IPS-15b (cell line): ENCODE results near the gene FRMPD1.

Experiments used
- H3K27me3 ChIP-seq: one replicate; pipeline ENCODE4 v1.6.1; 2013; ENCODE audit warnings: low read length; ENCODE audit not compliant: control insufficient read depth, insufficient read depth
- H3K36me3 ChIP-seq: one replicate; pipeline ENCODE4 v1.6.1; 2013; ENCODE audit warnings: low read length; ENCODE audit not compliant: control insufficient read depth, insufficient read depth
- H3K4me1 ChIP-seq: one replicate; pipeline ENCODE4 v1.6.1; 2013; ENCODE audit warnings: mild to moderate bottlenecking, low read length; ENCODE audit not compliant: control insufficient read depth, insufficient read depth
- H3K4me3 ChIP-seq: one replicate; pipeline ENCODE4 v1.5.1; 2013; ENCODE audit warnings: low read depth, low read length
- H3K9ac ChIP-seq: one replicate; pipeline ENCODE4 v1.6.1; 2013; ENCODE audit warnings: low read depth, mild to moderate bottlenecking, low read length
- H3K9me3 ChIP-seq: one replicate; pipeline ENCODE4 v1.6.1; 2013; ENCODE audit warnings: mild to moderate bottlenecking, low read length; ENCODE audit not compliant: control insufficient read depth, insufficient read depth

FRMPD1 gene

DNA sequence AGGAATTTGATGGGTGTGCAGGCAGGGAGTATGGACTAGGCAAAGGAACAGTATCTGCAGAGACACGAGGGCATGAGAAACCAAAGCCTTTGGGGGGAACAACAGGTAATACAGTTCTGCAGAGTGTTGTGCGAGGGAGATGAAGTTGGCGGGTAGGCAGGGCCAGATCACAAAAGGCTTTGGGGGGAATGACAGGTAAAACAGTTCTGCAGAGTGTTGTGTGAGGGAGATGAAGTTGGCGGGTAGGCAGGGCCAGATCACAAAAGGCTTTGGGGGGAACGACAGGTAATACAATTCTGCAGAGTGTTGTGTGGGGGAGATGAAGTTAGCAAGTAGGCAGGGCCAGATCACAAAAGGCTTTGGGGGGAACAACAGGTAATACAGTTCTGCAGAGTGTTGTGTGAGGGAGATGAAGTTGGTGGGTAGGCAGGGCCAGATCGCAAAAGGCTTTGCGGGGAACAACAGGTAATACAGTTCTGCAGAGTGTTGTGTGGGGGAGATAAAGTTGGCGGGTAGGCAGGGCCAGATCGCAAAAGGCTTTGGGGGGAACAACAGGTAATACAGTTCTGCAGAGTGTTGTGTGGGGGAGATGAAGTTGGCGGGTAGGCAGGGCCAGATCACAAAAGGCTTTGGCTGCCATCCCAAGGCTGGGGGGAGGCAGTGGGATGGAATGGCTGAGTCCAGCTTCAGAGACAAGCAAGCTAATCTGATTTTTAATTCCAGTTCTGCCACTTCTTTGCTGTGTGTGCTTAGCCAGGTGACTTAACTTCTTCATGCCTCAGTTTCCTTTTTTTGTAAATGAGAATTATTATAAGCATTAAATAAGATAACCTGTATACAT is 33.0 kb downstream of the FRMPD1 start:
- H3K27me3 ChIP-seq = no peaks in the 10 kb centered on the region
- no peak overlapping the region for H3K4me3 ChIP-seq
- H3K36me3 ChIP-seq = no peaks in the 10 kb centered on the region
- no peaks in the 10 kb centered on the region for H3K9me3 ChIP-seq
- H3K4me1 ChIP-seq = no peaks in the 10 kb centered on the region
- H3K9ac ChIP-seq = no peak overlapping the region

DNA sequence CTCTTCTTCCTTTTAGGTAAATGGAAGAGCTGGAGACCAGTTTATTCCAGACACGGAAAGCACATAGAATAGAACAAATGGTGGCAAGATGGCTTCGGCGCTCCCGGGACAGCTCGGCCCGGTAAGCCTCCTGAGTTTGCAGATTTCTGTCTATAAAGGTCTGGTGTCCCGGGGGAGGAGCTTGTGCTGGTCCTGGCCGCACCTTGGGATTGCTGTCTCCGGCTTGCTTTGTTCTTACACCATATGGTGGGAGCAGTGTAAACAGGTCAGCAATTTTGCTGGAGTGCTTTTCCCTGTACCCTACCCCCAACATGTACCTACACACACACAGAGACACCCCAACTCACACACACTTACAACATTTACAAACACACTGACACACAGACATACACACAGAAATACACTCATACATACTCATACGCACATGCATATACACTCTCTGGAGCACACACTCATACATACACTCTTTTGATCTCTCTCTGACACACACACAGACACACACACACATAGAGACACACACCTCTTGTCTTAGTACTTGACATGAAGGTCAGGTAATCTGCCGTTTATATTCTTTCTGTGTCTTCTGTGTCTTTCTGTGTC is 42.0 kb downstream of the FRMPD1 start:
- no peaks in the 10 kb centered on the region for H3K36me3 ChIP-seq
- H3K9me3 ChIP-seq = no peaks in the 10 kb centered on the region
- no peak overlapping the region for H3K9ac ChIP-seq
- no peaks in the 10 kb centered on the region for H3K27me3 ChIP-seq
- H3K4me1 ChIP-seq = peaks cover 2% of the 10 kb centered on the region
- H3K4me3 ChIP-seq = no peak overlapping the region

- Histone ChIP-seq H3K4me1 (peaks cover 2% of the 10 kb centered on the region), H3K27me3 (no peaks in the 10 kb centered on the region), H3K9ac (no peak overlapping the region), H3K9me3 (no peaks in the 10 kb centered on the region), H3K36me3 (no peaks in the 10 kb centered on the region), H3K4me3 (no peak overlapping the region)
Measured at GRCh38 chr9:37693260-37693659, 42.5 kb downstream of the FRMPD1 start.

GRCh38 chr9:37694355-37694754 is 43.6 kb downstream of the FRMPD1 start:
- no peaks in the 10 kb centered on the region for H3K9me3 ChIP-seq
- H3K4me1 ChIP-seq = peaks cover 2% of the 10 kb centered on the region
- H3K9ac ChIP-seq = no peak overlapping the region
- no peaks in the 10 kb centered on the region for H3K36me3 ChIP-seq
- no peak overlapping the region for H3K4me3 ChIP-seq
- H3K27me3 ChIP-seq = no peaks in the 10 kb centered on the region

GRCh38 chr9:37696528-37696927 is 45.8 kb downstream of the FRMPD1 start:
- H3K9me3 ChIP-seq = no peaks in the 10 kb centered on the region

GRCh38 chr9:37700131-37700530 is 49.4 kb downstream of the FRMPD1 start:
- Histone ChIP-seq H3K27me3 (no peaks in the 10 kb centered on the region), H3K36me3 (no peaks in the 10 kb centered on the region), H3K4me1 (no peaks in the 10 kb centered on the region), H3K9ac (no peak overlapping the region), H3K9me3 (no peaks in the 10 kb centered on the region), H3K4me3 (no peak overlapping the region)

More at GRCh38 chr9:37696528-37696927, 45.8 kb downstream of the FRMPD1 start:
- Histone ChIP-seq H3K4me1 (peaks cover 2% of the 10 kb centered on the region), H3K27me3 (no peaks in the 10 kb centered on the region), H3K9ac (no peak overlapping the region), H3K4me3 (no peak overlapping the region), H3K36me3 (no peaks in the 10 kb centered on the region)

- Histone ChIP-seq H3K36me3 (no peaks in the 10 kb centered on the region), H3K27me3 (no peaks in the 10 kb centered on the region), H3K9ac (no peak overlapping the region), H3K9me3 (no peaks in the 10 kb centered on the region), H3K4me3 (no peak overlapping the region), H3K4me1 (no peaks in the 10 kb centered on the region)
Measured at GRCh38 chr9:37700900-37701299, 50.1 kb downstream of the FRMPD1 start.

GRCh38 chr9:37705787-37706186 is 55.0 kb downstream of the FRMPD1 start:
- Histone ChIP-seq H3K9ac (no peak overlapping the region), H3K36me3 (no peaks in the 10 kb centered on the region), H3K27me3 (peaks cover 2% of the 10 kb centered on the region), H3K9me3 (no peaks in the 10 kb centered on the region), H3K4me3 (no peak overlapping the region), H3K4me1 (no peaks in the 10 kb centered on the region)

DNA sequence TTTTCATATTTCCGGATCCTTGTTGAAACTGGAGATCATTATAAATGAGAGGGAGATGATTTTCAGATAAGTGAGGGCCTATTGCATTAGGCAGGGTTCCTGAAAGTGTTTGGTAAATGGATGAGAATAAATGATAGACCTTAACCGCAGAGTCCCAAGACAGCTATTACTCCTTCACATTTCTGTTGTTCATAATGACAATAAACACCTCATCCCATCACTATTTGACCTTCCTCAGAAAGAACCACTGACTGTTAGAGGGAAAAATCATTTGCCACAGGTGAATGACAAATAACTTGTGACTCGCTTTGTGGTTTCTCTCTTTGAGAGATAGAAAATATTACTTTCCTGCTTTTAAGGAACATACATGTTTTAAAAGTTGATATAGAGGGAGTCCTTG is 55.5 kb downstream of the FRMPD1 start:
- no peaks in the 10 kb centered on the region for H3K4me1 ChIP-seq
- peaks cover 2% of the 10 kb centered on the region for H3K27me3 ChIP-seq

GRCh38 chr9:37707748-37708147 is 57.0 kb downstream of the FRMPD1 start:
- peaks cover 2% of the 10 kb centered on the region for H3K27me3 ChIP-seq
- H3K4me1 ChIP-seq = no peaks in the 10 kb centered on the region
- no peak overlapping the region for H3K9ac ChIP-seq
- H3K9me3 ChIP-seq = no peaks in the 10 kb centered on the region
- H3K36me3 ChIP-seq = no peaks in the 10 kb centered on the region
- H3K4me3 ChIP-seq = no peak overlapping the region

More for the DNA sequence above, 55.5 kb downstream of the FRMPD1 start:
- Histone ChIP-seq H3K9me3 (no peaks in the 10 kb centered on the region), H3K4me3 (no peak overlapping the region), H3K36me3 (no peaks in the 10 kb centered on the region), H3K9ac (no peak overlapping the region)

- Histone ChIP-seq H3K27me3 (peaks cover 2% of the 10 kb centered on the region), H3K4me1 (no peaks in the 10 kb centered on the region), H3K4me3 (no peak overlapping the region), H3K9me3 (no peaks in the 10 kb centered on the region), H3K9ac (no peak overlapping the region), H3K36me3 (no peaks in the 10 kb centered on the region)
Measured at GRCh38 chr9:37710046-37710445, 59.3 kb downstream of the FRMPD1 start.

GRCh38 chr9:37715260-37715659 is 64.5 kb downstream of the FRMPD1 start:
- no peak overlapping the region for H3K4me3 ChIP-seq
- no peaks in the 10 kb centered on the region for H3K36me3 ChIP-seq
- no peak overlapping the region for H3K9ac ChIP-seq
- no peaks in the 10 kb centered on the region for H3K4me1 ChIP-seq
- no peaks in the 10 kb centered on the region for H3K27me3 ChIP-seq
- H3K9me3 ChIP-seq = no peaks in the 10 kb centered on the region
